Spleen (tissue), 11 donors: Measurements from ENCODE around the gene TIA1. TPM values are rescaled to one million over a fixed set of nuclear protein-coding genes. Genes with fewer than 3 reads are reported as not detected.
"Not testable (repeated sequence)": the region's sequence is repeated elsewhere in the genome, so short reads cannot be mapped to it uniquely, and the experiment has no call there.

Source experiments
- DNase-seq: peaks from one replicate; pipeline ENCODE4 v3.0.0-alpha.2; 2020
- H3K27ac ChIP-seq, 8 donors: fragments of 200-600 bp; sonication (generic) in 7 of 8; 1 replicate in 4 of 8; 2 replicates in 4 of 8; pipeline versions ENCODE4 v1.5.0 to v1.8.0; 2016 to 2021; ENCODE audit warnings: inconsistent platforms in 4 of 8, mild to moderate bottlenecking in 4 of 8, moderate library complexity in 1 of 8
- H3K27me3 ChIP-seq, 7 donors: fragments of 200-600 bp; sonication (generic) in 6 of 7; replicated peaks in 1 of 7; 1 replicate in 4 of 7; 2 replicates in 3 of 7; pipeline versions ENCODE4 v1.5.0 to v1.8.0; 2016 to 2021; ENCODE audit warnings: inconsistent platforms in 3 of 7, mild to moderate bottlenecking in 1 of 7
- H3K36me3 ChIP-seq, 6 donors: fragments of 200-600 bp; sonication (generic) in 5 of 6; 1 replicate in 4 of 6; 2 replicates in 2 of 6; pipeline versions ENCODE4 v1.5.0 to v1.8.0; 2016 to 2021; ENCODE audit warnings: inconsistent platforms in 2 of 6
- H3K4me1 ChIP-seq, 6 donors: fragments of 200-600 bp; sonication (generic) in 5 of 6; 1 replicate in 3 of 6; 2 replicates in 3 of 6; pipeline versions ENCODE4 v1.5.0 to v1.8.0; 2016 to 2021; ENCODE audit warnings: inconsistent platforms in 3 of 6
- H3K4me3 ChIP-seq, 8 donors: fragments of 200-600 bp; sonication (generic) in 7 of 8; 1 replicate in 4 of 8; 2 replicates in 4 of 8; pipeline versions ENCODE4 v1.5.0 to v1.8.0; 2016 to 2021; ENCODE audit warnings: inconsistent platforms in 4 of 8, mild to moderate bottlenecking in 4 of 8, moderate library complexity in 2 of 8
- H3K9me3 ChIP-seq, 8 donors: fragments of 200-600 bp; sonication (generic) in 7 of 8; 1 replicate in 4 of 8; 2 replicates in 4 of 8; pipeline versions ENCODE4 v1.5.0 to v1.8.0; 2016 to 2021; ENCODE audit warnings: inconsistent platforms in 4 of 8
- POLR2A ChIP-seq, 3 donors: fragments of 450-650 bp; IDR thresholded peaks; one replicate each; pipeline ENCODE4 v1.5.1; 2017; ENCODE audit warnings: antibody characterized with exemption in 3 of 3, mild to moderate bottlenecking in 1 of 3
- POLR2AphosphoS5 ChIP-seq, 3 donors: sonication (generic); formaldehyde crosslinking; IDR thresholded peaks; one replicate each; pipeline ENCODE4 v1.5.1; 2017; ENCODE audit warnings: antibody characterized with exemption in 3 of 3
- WGBS, 5 donors: extraction: QIAGEN DNeasy Blood & Tissue Kit in 3 of 5; methylation state at CpG; one replicate each; pipeline versions ENCODE4 v1.1.5 to v1.1.7; 2013 to 2018; 5-methylcytosine and 5-hydroxymethylcytosine counted together
- intact Hi-C: fragments of 100-400 bp; cut with DNase I; formaldehyde crosslinking; loops from one replicate; pipeline ENCODE4 v1.15.0; 2023; ENCODE audit warnings: low total_unique reads
- polyA plus RNA-seq, 3 donors: library from polyadenylated mRNA; stranded (reverse); fragments of 200-250 nt; gene quantifications; one replicate each; pipeline ENCODE4 v1.2.1, GENCODE V29; 2013
- total RNA-seq, 7 donors: library from RNA; depleted of rRNA in 3 of 7; stranded (reverse); fragments of >200 nt in 3 of 7; fragmentation: NEBNext Ultra II Directional in 4 of 7; extraction: Animal tissue kit (Norgen Biotek cat#: 25700) in 4 of 7; gene quantifications; one replicate each; pipeline versions ENCODE4 v1.1.0 to v1.2.1, GENCODE V29; 2016 to 2021
- TF ChIP-seq, protein P1 (sequence below), 11 experiments: fragments of 200-600 bp in 7 of 11; fragments of 450-650 bp in 4 of 11; sonication (generic) in 4 of 11; IDR thresholded peaks in 8 of 11; conservative IDR thresholded peaks in 3 of 11; 1 replicate in 7 of 11; 2 replicates in 4 of 11; pipeline versions ENCODE4 v1.4.0 to v1.8.0; 2016 to 2021; ENCODE audit warnings: antibody characterized with exemption in 11 of 11, inconsistent platforms in 4 of 11, mild to moderate bottlenecking in 1 of 11
- donor health status: healthy with polysubstance abuse.
- donor health status: DM: no; HTN: no; CAD: no; lungs with moderate emphysema.
- donor health status: DM: no; HTN: no; CAD: no.
- donor health status: Bipolar disorder and iron deficiency.
- donor health status: healthy.
- donor health status: DM: no; HTN: no; CAD: no.
- donor health status: DM: yes; HTN: yes; CAD: no.

TIA1 gene
- total and polyA plus RNA-seq, 10 donors: 72.5 to 175 (median 124) TPM

- H3K36me3 ChIP-seq: no peaks in the 10 kb centered on the region
- WGBS, 5 donors: 70 to 76% (median 74%) methylated on average over 13 of the region's 13 CpGs
- peak overlapping the region in 6 of 8 donors; percentile 51 to 77 (median 72) for H3K4me3 ChIP-seq
- peak overlapping the region; percentile 93 to 99 (median 97) for H3K27ac ChIP-seq
- H3K9me3 ChIP-seq: no peaks in the 10 kb centered on the region
- H3K4me1 ChIP-seq: peaks cover 4 to 25% (median 14%) of the 10 kb centered on the region in 6 donors
- no peak for DNase-seq
- intact Hi-C loops: no loop called here
- no peak for TF ChIP-seq POLR2AphosphoS5 (IDR thresholded peaks at IDR 0.05)
- TF ChIP-seq POLR2A (IDR thresholded peaks at IDR 0.05): no peak
- TF ChIP-seq, protein P1, sequence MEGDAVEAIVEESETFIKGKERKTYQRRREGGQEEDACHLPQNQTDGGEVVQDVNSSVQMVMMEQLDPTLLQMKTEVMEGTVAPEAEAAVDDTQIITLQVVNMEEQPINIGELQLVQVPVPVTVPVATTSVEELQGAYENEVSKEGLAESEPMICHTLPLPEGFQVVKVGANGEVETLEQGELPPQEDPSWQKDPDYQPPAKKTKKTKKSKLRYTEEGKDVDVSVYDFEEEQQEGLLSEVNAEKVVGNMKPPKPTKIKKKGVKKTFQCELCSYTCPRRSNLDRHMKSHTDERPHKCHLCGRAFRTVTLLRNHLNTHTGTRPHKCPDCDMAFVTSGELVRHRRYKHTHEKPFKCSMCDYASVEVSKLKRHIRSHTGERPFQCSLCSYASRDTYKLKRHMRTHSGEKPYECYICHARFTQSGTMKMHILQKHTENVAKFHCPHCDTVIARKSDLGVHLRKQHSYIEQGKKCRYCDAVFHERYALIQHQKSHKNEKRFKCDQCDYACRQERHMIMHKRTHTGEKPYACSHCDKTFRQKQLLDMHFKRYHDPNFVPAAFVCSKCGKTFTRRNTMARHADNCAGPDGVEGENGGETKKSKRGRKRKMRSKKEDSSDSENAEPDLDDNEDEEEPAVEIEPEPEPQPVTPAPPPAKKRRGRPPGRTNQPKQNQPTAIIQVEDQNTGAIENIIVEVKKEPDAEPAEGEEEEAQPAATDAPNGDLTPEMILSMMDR (IDR thresholded peaks at IDR 0.05 in 8 of 11, conservative IDR thresholded peaks at IDR 0.05 in 3 of 11): no peak
- no peaks in the 10 kb centered on the region for H3K27me3 ChIP-seq
These were observed 57.1 kb downstream of the TIA1 start for GRCh38 chr2:70191244-70191735.

DNA sequence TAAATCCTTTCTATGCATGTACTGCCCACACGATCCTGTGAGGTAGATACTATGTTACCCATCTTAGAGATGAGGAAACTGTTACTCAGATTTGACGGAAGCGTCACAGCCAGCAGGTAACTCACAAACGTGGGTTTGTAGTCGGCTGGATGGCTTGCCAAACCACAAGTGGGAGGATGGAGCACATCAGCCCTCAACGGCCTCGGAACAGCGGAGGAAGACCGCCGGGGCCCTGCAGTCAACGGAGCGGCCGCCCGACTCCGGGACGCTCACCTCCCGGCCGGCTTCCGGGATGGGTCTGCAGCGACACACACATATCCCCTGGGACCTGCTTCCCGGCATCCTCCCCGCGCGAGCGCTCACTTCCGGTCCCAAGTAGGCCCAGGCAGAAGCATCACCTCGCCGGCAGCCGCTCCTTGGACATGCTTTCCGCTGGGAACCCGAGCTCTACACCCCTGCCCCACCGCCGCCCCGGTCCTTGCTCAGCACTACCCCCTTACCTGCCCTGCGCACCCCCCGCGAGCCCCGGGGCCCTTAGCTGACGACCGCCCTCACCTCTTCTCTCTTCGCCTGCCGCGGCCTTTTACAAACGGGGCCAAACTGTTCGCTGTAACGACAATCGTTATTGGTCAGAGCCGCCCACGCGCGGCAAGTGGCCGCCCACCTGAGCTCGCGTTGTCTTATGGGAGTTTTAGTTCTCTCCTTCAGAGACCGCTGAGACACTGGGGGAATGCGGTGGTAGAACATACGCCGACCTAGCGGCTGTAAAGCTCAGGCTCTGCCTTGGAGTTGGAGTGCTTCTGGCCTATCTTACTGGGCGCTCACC, 57.8 kb downstream of the TIA1 start, which contains the start of gene C2orf42:
Gene C2orf42, minus strand, starts transcription at position 602 of the 826 bp plus-strand sequence. CDS start 9,034 bp downstream, outside the sequence.
- H3K27me3 ChIP-seq: no peaks in the 10 kb centered on the region
- peak; percentile 97 for DNase-seq
- TF ChIP-seq POLR2A (IDR thresholded peaks at IDR 0.05): peak; percentile 63 to 97 (median 96)
- TF ChIP-seq, protein P1 (IDR thresholded peaks at IDR 0.05 in 8 of 11, conservative IDR thresholded peaks at IDR 0.05 in 3 of 11): peak in 1 of 11 experiments; percentile 23
- peak; percentile 99 to 100 (median 99) for TF ChIP-seq POLR2AphosphoS5 (IDR thresholded peaks at IDR 0.05)
- H3K27ac ChIP-seq: peak within 1 kb of the TSS; percentile 93 to 99 (median 97)
- intact Hi-C loops: no loop called here
- H3K9me3 ChIP-seq: no peaks in the 10 kb centered on the region
- WGBS, 5 donors: 0 to 1% (median 0%) methylated on average over 45 to 60 of the region's 60 CpGs
- H3K36me3 ChIP-seq: no peaks in the 10 kb centered on the region
- peaks cover 4 to 25% (median 14%) of the 10 kb centered on the region in 6 donors for H3K4me1 ChIP-seq
- peak within 1 kb of the TSS; percentile 51 to 77 (median 70) for H3K4me3 ChIP-seq

DNA sequence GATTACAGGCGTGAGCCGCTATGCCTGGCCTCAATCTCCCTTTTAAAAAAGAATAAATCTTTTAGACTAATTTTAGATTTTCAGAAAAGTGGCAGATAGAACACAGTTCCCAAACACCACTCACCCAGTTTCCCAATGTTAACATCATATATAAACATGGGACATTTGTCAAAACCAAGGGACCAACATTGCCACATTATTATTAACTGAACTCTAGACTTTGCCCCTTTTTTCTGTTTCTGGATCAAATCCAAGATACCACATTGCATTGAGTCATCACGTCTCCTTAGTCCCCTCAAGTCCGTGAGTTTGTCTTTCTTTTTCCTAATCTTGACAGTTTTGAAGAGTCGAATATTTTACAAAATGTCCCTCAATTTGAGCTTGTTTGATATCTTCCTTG, 60.0 kb downstream of the TIA1 start:
- H3K4me3 ChIP-seq: no peak overlapping the region
- no peak overlapping the region for H3K27ac ChIP-seq
- no peak for DNase-seq
- no peaks in the 10 kb centered on the region for H3K27me3 ChIP-seq
- WGBS, 5 donors: 72 to 91% (median 83%) methylated on average over 5 of the region's 5 CpGs
- H3K9me3 ChIP-seq: no peaks in the 10 kb centered on the region
- intact Hi-C loops: no loop called here
- peaks cover 4 to 25% (median 14%) of the 10 kb centered on the region in 6 donors for H3K4me1 ChIP-seq
- TF ChIP-seq POLR2A (IDR thresholded peaks at IDR 0.05) (no peak), POLR2AphosphoS5 (IDR thresholded peaks at IDR 0.05) (no peak)
- TF ChIP-seq, protein P1 (IDR thresholded peaks at IDR 0.05 in 8 of 11, conservative IDR thresholded peaks at IDR 0.05 in 3 of 11): no peak
- no peaks in the 10 kb centered on the region for H3K36me3 ChIP-seq

GRCh38 chr2:70187170-70187569, 61.3 kb downstream of the TIA1 start:
- H3K4me3 ChIP-seq, H3K27ac ChIP-seq, H3K9me3 ChIP-seq, H3K36me3 ChIP-seq, intact Hi-C loops, H3K27me3 ChIP-seq: not testable (repeated sequence)
- 92 to 96% (median 94%) methylated on average over 9 of the region's 9 CpGs for WGBS, 5 donors
- H3K4me1 ChIP-seq: peaks cover 4 to 25% (median 14%) of the 10 kb centered on the region in 6 donors
- DNase-seq: peak; percentile 3
